Omental fat pad (tissue), 4 donors: ENCODE data around the gene IFFO2. TPM values are rescaled to one million over a fixed set of nuclear protein-coding genes. Genes with fewer than 3 reads are reported as not detected.

Experiments
- ATAC-seq: fragments of 150-250 bp; one replicate; pipeline ENCODE4 v1.9.1; 2016; ENCODE audit warnings: mild to moderate bottlenecking, moderate library complexity; ENCODE audit not compliant: low FRiP score
- DNase-seq: peaks from one replicate; pipeline ENCODE4 v3.0.0-alpha.2; 2019; ENCODE audit warnings: low spot score
- CTCF ChIP-seq, 3 donors: fragments of 450-650 bp; IDR thresholded peaks; one replicate each; pipeline ENCODE4 v1.5.1; 2016 to 2017; ENCODE audit warnings: antibody characterized with exemption in 3 of 3, mild to moderate bottlenecking in 3 of 3, moderate library complexity in 2 of 3
- total RNA-seq, 4 donors: library from RNA; depleted of rRNA; stranded (reverse); fragments of >200 nt; gene quantifications; one replicate each; pipeline ENCODE4 v1.1.0, GENCODE V29; 2016

IFFO2 gene
- total RNA-seq, 4 donors from 2014 or later, result 2.3 to 12.9 (median 7.7) TPM

- no peak for DNase-seq
- no peak for TF ChIP-seq CTCF (IDR thresholded peaks at IDR 0.05)
- no peak for ATAC-seq
These were observed 16.5 kb upstream of the IFFO2 start for GRCh38 chr1:18972991-18973390.

- ATAC-seq (no peak), DNase-seq (no peak)
- TF ChIP-seq CTCF (IDR thresholded peaks at IDR 0.05), result no peak
These were observed 16.1 kb upstream of the IFFO2 start for GRCh38 chr1:18972531-18972930.

GRCh38 chr1:18970762-18971161 is 14.3 kb upstream of the IFFO2 start:
- DNase-seq (no peak), ATAC-seq (no peak)
- no peak for TF ChIP-seq CTCF (IDR thresholded peaks at IDR 0.05)

GRCh38 chr1:18970358-18970757 is 13.9 kb upstream of the IFFO2 start:
- DNase-seq, result no peak

GRCh38 chr1:18967066-18967690 is 10.7 kb upstream of the IFFO2 start:
- ATAC-seq (no peak), DNase-seq (no peak)
- TF ChIP-seq CTCF (IDR thresholded peaks at IDR 0.05), result no peak

More at GRCh38 chr1:18970358-18970757, 13.9 kb upstream of the IFFO2 start:
- no peak for TF ChIP-seq CTCF (IDR thresholded peaks at IDR 0.05)
- ATAC-seq, result no peak

GRCh38 chr1:18965206-18966173 is 9.0 kb upstream of the IFFO2 start:
- ATAC-seq, result no peak
- no peak for DNase-seq
- no peak for TF ChIP-seq CTCF (IDR thresholded peaks at IDR 0.05)
